Measurements from ENCODE around the gene CFAP57. TPM values are rescaled to one million over a fixed set of nuclear protein-coding genes. Genes with fewer than 3 reads are reported as not detected.
A peak's percentile ranks its signal among the peaks of the same experiment; 100 is the strongest.

The CFAP57 gene
- total and polyA plus RNA-seq, 2 of the 4 experiments (the other 2 are of a cell fraction), result 0.29 to 0.36 TPM

GRCh38 chr1:43144237-43144636 is 27.9 kb upstream of the CFAP57 start:
- Histone ChIP-seq H3K4me3 (ENCODE audit: insufficient read depth, low read depth, low read length) (no peak overlapping the region), H3K9ac (ENCODE audit: low read depth, low read length) (no peak overlapping the region), H2AK9ac (replicated peaks; ENCODE audit: low read depth, low read length, poor library complexity) (no peak overlapping the region), H2BK120ac (ENCODE audit: low read depth, low read length) (no peak overlapping the region), H2AK5ac (ENCODE audit: low read depth, low read length) (no peak overlapping the region), H3K14ac (replicated peaks; ENCODE audit: low read depth, low read length) (no peak overlapping the region), H2BK5ac (ENCODE audit: low read depth, low read length, poor library complexity, severe bottlenecking) (no peak overlapping the region), H4K20me1 (ENCODE audit: insufficient read depth, low read length) (no peaks in the 10 kb centered on the region), H3K4me2 (ENCODE audit: low read depth, low read length) (no peak overlapping the region), H3K9me3 (ENCODE audit: control insufficient read depth, insufficient read depth, low read length) (no peaks in the 10 kb centered on the region), H4K5ac (ENCODE audit: low read depth, low read length) (no peak overlapping the region), H3K23ac (ENCODE audit: low read depth, low read length) (no peak overlapping the region), H2AFZ (replicated peaks; ENCODE audit: low read length, poor library complexity) (no peak overlapping the region), H4K91ac (ENCODE audit: insufficient read depth, low read depth, low read length) (no peak overlapping the region), H3K27ac (ENCODE audit: insufficient read depth, low read length) (no peak overlapping the region), H3K36me3 (ENCODE audit: control insufficient read depth, insufficient read depth, low read length) (no peaks in the 10 kb centered on the region), H2BK15ac (ENCODE audit: low read depth, low read length) (no peak overlapping the region), H4K8ac (ENCODE audit: low read depth in 2 of 2, low read length in 2 of 2) (no peak overlapping the region), H3K18ac (ENCODE audit: low read depth, low read length) (no peak overlapping the region), H3K27me3 (ENCODE audit: control insufficient read depth, insufficient read depth, low read length) (peaks cover 25% of the 10 kb centered on the region), H2BK20ac (ENCODE audit: low read depth, low read length) (no peak overlapping the region), H3K4me1 (ENCODE audit: control insufficient read depth, insufficient read depth, low read length) (no peaks in the 10 kb centered on the region), H3K9me1 (ENCODE audit: insufficient read depth, low read length) (no peaks in the 10 kb centered on the region; the same call in 1 of the 2 replicates), H3K4ac (ENCODE audit: low read depth, low read length) (no peak overlapping the region), H3K79me1 (ENCODE audit: low read depth in 1 of 2, low read length in 2 of 2) (no peaks in the 10 kb centered on the region), H3K56ac (ENCODE audit: extremely low read depth, insufficient read depth, low read length) (no peak overlapping the region)
- ATAC-seq (ENCODE audit: low read depth) (no peak), DNase-seq (peak; percentile 69)
- dilution Hi-C loops (cut with HindIII; ENCODE audit: low sequenced_read_pairs, unreplicated experiment) (no loop called here), in situ Hi-C loops (cut with MboI; ENCODE audit: low sequenced_read_pairs) (no loop called here), intact Hi-C loops (cut with micrococcal nuclease) (loop anchor here (5.0 kb wide), 1 partner anchor 62 kb away; no protein-coding TSS in a partner anchor)
- ChIA-PET POLR2A (ENCODE audit: unreplicated experiment) (no interaction called here), CTCF (interaction anchor here (1.0 kb wide), 1 partner anchor 22 kb away, joined by 3 read pairs; no protein-coding TSS in a partner anchor)
- no TSS peak for BruUV-seq (replicated peaks)
- TF ChIP-seq BHLHE40 (IDR thresholded peaks at IDR 0.05; ENCODE audit: low read depth, low read length), result no peak
- no peak for TF ChIP-seq NFE2L2 (IDR thresholded peaks at IDR 0.05; ENCODE audit: low read depth, low read length)
- TF ChIP-seq CEBPB (IDR thresholded peaks at IDR 0.05; ENCODE audit: low read depth, low read length), result no peak
- TF ChIP-seq POLR2A (IDR thresholded peaks at IDR 0.05; ENCODE audit: low read depth, low read length), result no peak
- TF ChIP-seq, protein P1, sequence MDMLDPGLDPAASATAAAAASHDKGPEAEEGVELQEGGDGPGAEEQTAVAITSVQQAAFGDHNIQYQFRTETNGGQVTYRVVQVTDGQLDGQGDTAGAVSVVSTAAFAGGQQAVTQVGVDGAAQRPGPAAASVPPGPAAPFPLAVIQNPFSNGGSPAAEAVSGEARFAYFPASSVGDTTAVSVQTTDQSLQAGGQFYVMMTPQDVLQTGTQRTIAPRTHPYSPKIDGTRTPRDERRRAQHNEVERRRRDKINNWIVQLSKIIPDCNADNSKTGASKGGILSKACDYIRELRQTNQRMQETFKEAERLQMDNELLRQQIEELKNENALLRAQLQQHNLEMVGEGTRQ (IDR thresholded peaks at IDR 0.05; ENCODE audit: low read depth, low read length), result no peak
- no peak for TF ChIP-seq MAZ (IDR thresholded peaks at IDR 0.05; ENCODE audit: borderline replicate concordance, low read depth, low read length)

Data from IMR-90 (cell line).